Globus pallidus (tissue), 1 donor: ENCODE data around the gene ATP2B3.
A peak's percentile ranks its signal among the peaks of the same experiment; 100 is the strongest.

Experiments used
- DNase-seq: peaks from one replicate; pipeline ENCODE4 v3.0.0-alpha.2; 2015; ENCODE audit warnings: low spot score

The ATP2B3 gene

DNA sequence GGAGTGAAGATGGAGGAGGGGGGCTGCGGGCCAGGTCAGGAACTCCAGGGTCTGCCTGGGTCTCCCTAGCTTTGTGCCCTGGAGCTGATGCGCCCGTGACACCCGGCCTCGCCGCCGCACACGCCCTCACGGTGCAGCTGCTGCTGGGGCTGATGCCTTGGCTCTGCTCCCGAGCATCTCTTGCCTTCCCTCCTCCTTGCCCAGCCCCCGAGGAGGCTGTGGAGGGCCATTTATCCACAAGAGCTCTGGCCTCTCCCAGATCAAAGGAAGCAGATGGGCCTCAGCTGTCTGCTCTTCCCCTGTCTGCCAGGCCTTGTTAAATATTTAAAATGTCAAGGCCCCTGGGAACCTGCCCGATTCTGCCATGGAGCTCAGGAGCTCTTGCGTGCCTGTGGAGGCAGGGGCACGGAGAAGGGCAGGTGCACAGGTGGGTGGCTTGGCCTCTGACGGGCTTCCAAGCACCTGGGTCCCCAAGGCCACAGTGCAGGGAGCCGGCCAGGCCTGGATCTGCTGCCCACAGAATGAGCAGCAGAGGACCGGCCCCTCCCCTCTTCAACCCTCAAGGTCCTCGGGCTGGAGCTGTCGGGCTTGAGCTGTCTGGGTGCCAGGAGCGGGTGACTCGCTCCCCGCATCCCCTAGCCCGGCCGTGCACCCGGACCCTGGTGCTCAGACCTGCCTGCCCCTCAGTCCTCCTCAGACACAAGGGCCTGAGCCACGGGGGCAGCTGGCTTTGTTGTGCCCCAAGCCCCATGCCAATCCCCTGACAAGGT, 20.3 kb downstream of the ATP2B3 start:
- DNase-seq: no peak

DNA sequence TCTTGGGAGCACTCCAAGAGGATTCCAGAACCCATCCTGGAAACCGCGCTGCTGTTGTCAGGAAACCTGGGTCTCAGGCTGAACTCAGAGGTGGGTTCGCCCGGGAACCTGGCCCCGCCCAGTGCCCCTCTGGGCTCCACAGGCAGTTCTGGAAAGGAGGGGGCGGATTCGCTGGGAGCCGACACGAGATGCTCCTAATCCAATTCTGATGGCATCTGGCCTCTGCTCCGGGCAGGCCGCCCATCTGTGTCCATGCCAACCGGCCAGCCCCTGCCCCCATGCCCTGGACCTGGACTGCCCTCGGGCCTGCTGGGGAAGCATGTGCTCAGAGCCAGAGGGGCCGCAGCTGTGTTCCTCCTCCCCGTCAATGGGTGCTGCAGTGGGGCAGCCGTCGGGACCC, 21.0 kb downstream of the ATP2B3 start:
- DNase-seq: no peak

DNA sequence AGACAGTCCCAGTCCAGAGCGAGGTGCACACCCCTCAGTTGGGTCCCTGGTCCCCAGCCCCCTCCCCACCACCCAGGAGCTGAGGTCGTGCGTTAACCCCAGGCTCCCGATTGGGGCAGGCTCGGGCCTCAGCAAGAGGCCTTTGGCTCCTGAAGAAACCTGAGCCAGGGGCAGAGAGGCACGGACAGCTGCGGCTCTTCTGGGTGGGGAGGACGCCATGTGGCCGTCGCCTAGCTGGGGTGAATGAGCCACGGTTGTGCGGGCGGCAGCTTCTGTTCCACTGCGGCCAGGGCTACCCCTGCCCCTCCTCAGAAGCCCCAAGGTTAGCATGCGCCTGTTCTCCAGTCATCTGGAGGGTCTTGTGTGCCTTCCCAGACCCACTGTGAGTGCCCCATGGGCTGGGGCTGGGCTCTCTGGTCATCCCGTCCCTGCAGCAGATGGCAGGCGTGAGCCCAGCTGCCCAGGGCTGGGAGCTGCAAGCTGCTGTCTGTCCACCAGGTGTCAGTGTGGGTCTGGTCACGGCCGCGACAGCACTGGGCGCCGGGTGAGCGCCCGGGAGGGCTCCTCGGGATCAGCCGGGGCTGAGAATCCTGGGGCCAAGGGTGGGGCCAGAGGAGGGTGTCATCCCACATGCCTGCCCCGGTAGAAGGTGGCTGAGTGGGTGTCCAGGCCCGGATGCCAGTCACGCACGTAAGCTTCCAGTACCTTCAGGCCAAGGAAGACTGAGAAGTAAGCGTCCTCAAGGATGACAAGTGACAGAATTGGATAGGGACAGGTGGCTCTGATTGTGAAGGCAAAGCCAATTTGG, 21.9 kb downstream of the ATP2B3 start:
- DNase-seq: peak; percentile 55

DNA sequence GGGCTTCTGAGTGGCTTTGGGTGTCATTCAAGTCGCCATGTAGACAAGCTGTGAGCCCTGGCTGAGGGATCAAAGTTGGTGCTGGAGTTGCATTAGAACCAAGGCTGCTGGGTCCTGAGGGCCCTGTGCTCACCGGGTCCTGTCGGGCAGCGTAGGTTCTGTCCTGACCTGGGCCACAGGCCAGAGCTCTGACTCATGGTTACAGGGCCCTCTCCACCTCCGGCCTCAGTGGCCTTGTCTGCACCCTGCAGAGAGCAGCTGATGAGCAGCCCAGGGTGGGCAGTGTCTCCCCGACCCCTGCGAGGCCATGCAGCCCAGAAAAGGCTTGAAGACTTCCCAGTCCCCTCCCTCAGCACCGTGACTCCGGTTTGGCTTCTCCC, 22.5 kb downstream of the ATP2B3 start:
- DNase-seq: no peak

DNA sequence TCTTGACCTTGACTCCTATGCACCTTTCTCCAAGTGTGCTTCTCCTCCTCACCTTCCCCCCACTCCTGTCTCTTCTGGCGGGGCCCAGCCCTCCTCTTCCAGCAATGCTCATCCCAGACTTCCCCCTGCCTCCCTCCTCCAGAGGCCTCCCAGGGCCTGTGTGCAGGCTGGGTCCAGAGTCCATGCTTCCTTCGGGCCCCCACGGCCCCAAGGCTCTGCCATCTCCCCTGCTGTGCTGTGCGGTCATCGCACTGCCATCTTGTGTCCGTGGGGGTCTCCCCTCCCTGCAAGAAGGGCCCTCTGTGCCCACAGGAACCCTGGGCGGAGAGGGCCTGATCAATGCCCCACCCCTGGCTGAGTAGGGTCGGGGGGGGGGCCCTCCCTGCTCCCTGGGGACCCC, 27.3 kb downstream of the ATP2B3 start:
- no peak for DNase-seq

DNA sequence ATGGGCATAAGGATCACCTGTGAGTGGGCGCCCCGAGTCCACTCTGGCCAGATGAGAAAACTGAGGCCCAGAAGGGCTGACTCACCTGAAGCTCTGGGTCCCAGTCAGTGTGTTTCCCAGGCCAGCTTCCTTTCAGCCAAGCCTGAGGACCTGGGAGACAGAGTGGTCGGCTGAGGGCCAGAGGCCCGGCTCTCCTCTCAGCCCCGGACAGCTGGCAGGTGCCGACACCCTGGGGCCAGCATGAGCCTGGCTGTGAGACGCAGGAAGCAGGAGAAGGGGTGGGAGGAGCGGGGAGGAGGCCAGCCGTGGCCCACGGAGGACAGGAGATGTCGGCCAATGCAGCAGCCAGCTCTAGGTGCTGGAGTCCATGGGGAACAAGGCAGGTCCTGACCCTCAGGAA, 28.9 kb downstream of the ATP2B3 start:
- DNase-seq: no peak

DNA sequence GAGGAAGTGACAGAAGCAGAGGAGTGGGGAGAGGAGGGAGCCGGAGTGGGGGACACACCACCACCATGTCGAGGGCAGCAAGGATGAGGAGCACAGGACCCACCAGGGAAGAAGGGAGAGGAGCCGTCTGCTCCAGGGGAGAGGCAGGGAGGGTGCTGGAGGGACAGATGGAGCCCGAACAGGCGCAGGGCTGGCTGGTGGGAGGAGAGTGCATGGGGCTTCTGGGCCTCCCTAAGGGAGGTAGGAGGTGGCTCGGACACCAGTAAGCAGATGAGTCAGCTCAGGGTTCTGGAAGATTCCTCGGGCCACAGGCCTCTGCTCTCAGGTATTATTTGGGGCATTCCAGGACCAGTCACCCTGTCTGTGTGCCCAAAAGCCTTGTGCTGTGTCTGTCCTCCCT, 29.8 kb downstream of the ATP2B3 start:
- DNase-seq: no peak

DNA sequence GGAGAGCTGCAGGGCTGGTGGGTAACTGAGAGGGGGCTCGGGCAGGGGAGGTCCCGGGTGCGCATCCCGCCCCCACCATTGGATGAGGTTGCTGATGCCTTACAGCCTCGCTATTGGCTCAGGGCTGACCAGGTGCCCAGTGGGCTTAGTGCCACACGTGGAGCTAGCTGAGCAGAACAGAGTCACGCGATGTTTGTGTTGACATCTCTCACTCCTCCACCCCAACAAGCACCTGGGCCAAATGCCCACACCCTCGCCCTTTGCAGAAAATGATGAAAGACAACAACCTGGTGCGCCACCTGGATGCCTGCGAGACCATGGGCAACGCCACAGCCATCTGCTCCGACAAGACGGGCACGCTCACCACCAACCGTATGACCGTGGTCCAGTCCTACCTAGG, 31.8 kb downstream of the ATP2B3 start:
- DNase-seq: no peak

DNA sequence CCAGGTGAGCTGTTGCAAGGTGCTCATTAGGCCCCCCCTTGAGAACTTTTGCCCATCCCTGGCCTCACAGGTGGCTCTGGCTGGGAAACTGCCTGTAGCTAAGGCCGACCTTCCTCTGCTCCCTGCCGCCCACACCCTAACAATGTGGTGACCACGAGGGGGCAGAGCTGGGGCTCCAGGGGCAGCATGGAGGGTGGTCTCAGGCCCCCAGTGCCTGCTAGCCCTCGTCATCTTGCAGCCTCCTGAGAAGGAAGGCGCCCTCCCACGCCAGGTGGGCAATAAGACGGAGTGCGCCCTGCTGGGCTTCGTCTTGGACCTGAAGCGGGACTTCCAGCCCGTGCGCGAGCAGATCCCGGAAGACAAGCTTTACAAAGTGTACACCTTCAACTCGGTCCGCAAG, 32.4 kb downstream of the ATP2B3 start:
- no peak for DNase-seq

DNA sequence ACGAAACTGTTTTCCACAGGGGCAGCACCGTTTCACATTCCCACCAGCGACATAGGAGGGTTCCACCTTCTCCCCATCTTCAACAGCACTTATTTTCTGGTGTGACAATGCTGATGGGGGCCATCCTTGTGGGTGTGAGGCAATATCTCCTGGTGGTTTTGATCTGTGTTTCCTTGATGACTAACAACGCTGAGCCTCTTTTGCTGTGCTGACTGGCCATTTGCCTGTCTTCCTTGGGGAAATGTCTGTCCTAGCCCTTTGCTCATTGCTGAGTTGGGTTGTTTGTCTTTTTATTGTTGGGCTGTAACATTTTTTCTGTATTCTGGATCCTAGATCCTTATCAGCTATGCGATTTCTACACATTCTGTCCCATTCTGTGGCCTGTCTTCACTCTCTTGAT, 33.7 kb downstream of the ATP2B3 start:
- no peak for DNase-seq

DNA sequence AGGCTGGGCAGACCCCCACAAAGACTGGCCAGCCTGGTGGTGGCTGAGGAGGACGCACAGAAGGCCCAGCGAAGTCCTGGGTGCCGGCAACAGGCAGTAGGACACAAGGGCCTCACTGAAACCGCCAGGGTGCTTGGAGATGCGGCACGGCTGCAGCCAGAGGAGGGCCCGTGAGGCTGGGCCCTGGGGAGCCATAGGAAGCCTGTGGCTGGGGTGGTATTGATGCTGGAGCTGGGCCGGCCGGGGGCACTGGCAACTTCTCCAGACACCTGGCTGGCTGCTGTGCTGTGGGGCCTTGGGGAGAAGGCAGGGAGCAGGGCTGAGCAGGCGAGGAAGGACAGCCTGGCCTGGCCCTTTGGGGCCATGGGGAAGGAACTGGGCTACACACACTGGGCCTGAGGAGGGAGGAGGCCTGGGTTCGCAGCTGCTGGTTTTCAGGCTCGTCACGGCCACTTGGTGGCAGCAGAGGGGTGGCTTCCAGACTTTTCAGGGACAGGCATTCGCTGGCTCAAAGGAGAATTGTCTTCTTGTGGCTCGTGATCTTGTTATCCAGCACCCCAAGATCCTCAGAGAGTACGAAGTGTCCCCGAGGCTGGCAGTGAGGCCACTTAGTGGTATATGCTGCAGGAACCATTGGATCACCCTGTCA, 37.2 kb downstream of the ATP2B3 start:
- peak; percentile 81 for DNase-seq

DNA sequence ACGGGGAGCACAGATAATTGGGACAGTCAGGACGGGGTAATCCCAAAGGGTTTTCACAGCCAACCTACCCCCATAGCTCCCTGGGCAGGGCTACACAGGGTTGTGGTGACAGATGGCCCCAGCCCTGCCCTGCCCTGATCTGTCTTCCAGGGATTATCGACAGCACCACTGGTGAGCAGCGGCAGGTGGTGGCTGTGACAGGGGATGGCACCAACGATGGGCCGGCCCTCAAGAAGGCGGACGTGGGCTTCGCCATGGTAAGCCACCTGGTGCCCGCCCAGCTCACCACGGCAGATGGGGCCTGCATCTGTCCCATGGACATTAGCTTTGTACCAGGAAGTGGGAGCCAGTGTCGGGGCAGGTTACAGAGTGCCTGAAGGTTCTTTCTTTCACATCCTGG, 39.3 kb downstream of the ATP2B3 start:
- DNase-seq: no peak

DNA sequence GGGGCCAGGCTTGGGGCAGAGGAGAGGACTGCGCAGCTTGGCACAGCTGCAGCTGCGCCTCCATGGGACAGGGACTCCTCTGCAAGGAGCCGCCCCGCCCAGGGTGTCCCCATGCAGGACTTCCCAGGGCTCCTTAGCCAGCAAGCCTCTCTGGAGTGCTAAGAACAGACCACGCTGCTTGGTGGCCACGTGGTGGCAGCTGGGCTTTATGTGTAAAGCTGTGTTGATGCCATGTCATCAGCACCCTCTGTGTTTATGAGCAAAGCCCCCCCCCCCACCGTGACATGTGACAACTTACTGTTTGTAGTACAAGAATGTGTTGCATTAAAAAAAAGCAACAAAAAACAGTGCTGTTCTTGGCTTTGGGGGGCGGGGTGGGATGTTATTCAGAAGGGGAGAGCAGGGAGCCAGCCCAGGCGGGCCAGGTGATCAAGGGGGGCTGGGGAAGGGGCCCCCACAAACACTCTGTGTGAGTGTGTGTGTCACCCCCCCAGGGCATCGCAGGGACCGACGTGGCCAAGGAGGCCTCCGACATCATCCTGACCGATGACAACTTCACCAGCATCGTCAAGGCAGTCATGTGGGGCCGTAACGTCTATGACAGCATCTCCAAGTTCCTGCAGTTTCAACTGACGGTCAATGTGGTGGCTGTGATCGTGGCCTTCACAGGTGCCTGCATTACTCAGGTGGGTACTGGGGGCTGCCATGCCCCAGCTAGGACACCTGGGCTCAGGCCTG, 40.3 kb downstream of the ATP2B3 start:
- no peak for DNase-seq

DNA sequence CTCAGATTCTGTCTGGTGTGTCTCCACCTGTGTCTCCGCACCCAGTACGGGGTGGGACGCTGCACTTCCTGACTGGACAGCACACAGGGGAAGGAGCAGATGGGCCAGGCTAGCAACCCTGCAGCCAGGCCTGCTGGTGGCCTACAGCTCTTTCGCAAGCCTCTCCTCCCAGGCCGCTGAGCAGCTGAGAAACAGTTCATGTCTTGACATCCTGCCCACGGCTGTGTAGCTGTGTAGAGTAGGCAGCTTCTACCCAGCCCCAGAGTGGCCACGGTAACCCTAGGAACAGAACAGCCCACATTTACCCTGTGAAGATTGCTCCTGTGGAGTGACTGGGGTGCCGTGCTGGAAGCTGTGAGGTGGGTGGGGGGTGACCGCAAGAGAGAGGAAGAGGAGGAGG, 42.6 kb downstream of the ATP2B3 start:
- DNase-seq: no peak

DNA sequence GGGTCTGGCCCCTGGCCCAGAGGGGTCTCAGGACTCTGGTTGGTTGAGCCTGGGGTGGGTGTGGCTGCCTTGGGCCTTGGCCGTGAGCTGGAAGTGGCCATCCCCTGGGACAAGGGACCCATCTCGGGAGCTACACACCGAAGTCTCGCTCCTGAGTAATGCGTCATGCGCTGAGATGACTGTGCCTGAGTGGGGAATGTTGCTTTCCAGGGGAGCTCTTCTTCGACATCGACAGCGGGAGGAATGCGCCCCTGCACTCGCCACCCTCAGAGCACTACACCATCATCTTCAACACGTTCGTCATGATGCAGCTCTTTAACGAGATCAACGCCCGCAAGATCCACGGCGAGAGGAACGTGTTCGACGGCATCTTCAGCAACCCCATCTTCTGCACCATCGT, 43.0 kb downstream of the ATP2B3 start:
- DNase-seq: no peak

DNA sequence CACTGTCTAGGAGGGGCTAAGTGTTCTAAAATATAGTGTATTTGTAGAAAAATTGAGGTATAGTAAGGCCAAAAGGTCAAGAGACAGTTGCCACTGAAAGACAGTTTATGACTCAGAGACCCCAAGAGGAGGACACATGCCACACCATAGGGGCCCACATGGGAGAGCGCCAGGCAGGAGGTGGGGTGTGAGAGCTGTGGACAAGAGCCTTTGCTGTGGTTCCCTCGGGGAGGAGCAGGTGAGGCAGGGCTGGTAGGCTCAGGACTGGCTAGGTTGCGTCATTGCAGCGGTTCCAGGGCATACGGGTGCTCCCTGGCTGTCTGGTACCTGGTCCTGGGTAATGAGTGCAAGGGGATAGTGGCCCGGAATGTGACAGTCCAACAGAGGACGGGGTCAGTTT, 43.9 kb downstream of the ATP2B3 start:
- DNase-seq: no peak

DNA sequence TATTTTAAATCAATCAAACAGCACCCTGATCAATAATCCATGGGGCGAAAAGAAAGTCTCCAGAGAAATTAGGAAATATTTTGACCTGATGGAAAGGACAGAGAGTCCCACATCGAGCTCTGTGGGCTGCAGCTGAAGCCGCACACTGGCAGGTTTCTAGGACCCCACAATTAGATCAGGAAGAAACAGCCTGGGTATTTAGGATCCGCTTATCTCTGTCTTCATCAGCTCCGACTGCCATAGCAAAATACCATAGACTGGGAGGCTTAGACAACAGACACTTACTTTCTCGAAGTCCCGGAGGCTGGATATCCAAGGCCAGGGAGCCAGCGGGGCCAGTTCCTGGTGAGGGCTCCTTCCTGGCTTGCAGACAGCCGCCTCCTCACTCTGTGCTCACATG, 45.1 kb downstream of the ATP2B3 start:
- DNase-seq: no peak

DNA sequence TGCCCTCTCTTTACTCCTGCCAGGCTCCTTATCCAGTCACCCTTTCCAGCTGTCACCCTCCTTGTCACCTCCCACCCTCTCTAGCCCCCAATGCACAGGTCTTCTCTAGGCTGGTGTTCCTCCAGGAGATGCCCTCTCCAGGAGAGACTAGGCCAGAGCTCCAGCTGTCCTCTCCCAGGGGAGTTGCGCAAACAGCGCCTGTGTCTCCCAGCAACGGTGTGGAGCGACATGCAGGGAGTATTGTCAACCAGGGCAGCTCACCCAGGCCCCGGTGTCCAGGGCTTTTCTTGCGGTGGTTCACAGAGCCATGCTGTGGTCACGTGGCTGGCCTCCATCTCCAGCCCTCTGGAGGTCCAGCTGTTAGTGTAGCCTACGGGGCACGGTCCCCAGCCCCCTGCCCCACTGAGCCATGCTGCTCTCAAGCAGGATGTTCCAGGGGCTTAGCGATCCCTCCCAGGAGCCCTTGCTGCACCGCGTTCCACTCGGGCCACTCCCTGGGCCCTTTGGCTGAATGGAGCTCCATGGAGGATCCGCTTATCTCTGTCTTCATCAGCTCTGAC, 46.7 kb downstream of the ATP2B3 start:
- no peak for DNase-seq

DNA sequence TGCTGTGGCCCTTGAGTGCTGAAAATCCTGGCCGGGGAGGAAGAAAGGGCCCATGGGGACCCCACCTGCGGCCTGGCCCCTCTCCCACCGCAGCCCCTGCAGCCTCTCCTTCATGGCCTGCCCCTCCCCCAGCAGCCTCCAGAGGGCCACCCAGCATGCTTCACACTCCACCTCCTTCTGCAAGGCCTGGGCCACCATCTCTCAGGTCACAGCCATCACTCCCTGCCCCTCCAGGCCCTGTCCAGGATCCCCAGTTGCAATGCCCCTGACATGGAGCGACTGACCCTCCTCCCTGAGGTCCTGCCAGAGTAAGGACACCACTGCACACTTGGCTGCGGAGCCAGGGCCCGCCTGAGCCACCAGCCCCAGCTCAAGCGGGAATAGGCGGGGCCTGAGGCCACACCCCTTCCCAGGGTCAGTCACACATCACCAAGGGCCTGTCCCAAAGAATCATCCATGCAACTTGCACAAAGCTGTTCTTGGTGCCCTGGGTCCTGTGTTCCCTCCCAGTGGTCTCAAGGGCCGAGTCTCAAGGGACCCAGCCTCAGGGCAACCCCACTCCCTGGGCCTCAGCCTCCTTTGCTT, 48.6 kb downstream of the ATP2B3 start:
- DNase-seq: no peak

DNA sequence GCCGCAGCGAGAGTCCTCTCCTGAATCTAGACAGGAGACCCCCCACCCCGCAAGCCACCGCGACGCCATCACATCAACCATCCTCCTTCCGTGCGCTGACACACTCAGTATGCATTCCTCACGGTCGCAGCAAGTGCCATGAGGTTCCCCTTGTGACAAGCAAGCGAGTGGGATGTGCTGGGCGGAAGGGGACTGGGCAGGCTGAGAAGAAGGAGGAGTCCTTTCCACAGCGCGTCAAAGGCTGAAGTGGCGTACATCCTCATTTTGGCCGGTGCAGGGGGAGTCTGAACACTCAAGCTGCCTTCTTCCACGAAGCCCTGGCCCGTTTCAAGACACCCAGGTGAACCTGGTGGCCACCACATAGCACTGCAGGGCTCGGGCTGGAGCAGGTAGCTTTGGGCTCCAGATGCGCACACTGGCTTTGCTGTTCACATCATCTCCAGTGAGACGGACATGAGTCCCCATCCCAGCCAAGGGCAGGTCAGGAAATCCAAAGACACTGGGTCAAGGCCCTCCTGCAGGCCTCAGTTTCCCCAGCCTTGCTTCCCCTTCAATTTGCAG, 51.1 kb downstream of the ATP2B3 start:
- no peak for DNase-seq

DNA sequence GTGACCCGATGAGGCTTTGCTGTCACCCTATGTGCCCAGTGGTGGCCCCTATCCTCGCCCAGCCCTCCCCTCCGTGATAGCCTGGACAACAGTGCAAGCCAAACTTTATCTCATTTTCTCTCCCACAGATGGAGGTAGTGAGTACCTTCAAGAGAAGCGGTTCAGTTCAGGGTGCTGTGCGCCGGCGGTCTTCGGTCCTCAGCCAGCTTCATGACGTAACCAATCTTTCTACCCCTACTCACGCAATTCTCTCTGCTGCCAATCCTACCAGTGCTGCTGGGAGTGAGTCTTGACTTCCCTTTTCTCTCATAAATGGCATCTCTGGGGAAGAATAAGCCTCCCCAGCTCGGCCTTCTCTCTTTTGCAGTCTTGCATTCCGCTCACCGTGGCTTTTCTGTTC, 52.0 kb downstream of the ATP2B3 start:
- DNase-seq: no peak

DNA sequence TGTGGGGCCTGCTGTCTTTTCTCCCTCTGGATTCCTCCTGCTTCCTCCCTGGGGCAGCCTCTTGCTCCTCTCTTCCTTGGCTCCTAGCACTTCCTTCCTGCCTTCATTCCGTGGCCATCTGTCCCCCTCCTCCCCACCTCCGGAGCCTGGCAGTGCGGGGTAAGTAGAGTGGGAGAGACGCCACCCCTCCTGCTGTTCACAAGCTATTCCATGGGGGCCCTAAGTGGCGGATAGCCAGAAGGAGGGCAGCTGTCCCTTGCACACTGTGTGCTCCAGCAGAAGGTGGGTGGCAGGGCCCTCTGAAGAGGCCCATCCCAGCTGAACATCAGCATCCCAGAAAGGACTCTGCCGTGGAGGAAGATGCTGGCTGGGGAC, 54.1 kb downstream of the ATP2B3 start:
- DNase-seq: no peak
